Medulla oblongata (tissue), 1 donor: ENCODE data around the gene SCN4A.

Experiments
- DNase-seq: peaks from one replicate; pipeline ENCODE4 v3.0.0-alpha.2; 2015; ENCODE audit errors: extremely low spot score

The SCN4A gene

GRCh38 chr17:63955232-63955631 lies 17.5 kb downstream of the SCN4A start:
- DNase-seq: no peak

GRCh38 chr17:63954402-63955063 lies 18.2 kb downstream of the SCN4A start:
- no peak for DNase-seq

- DNase-seq: no peak
Observed at GRCh38 chr17:63950940-63951907, 21.5 kb downstream of the SCN4A start.

- no peak for DNase-seq
Observed at GRCh38 chr17:63949576-63950250, 23.0 kb downstream of the SCN4A start.

GRCh38 chr17:63948521-63948920 lies 24.2 kb downstream of the SCN4A start:
- no peak for DNase-seq

- DNase-seq: no peak
Observed at GRCh38 chr17:63947711-63948330, 24.9 kb downstream of the SCN4A start.

- DNase-seq: peak; percentile 43
Observed at GRCh38 chr17:63946440-63947363, 26.0 kb downstream of the SCN4A start.

- DNase-seq: no peak
Observed at GRCh38 chr17:63945784-63946439, 26.8 kb downstream of the SCN4A start.

GRCh38 chr17:63944736-63945499 lies 27.8 kb downstream of the SCN4A start:
- no peak for DNase-seq

- DNase-seq: no peak
Observed at GRCh38 chr17:63943745-63944144, 29.0 kb downstream of the SCN4A start.

GRCh38 chr17:63942309-63942985 lies 30.3 kb downstream of the SCN4A start:
- DNase-seq: no peak

- no peak for DNase-seq
Observed at GRCh38 chr17:63941751-63942150, 31.0 kb downstream of the SCN4A start.

- DNase-seq: no peak
Observed at GRCh38 chr17:63941162-63941561, 31.6 kb downstream of the SCN4A start.

GRCh38 chr17:63940584-63940983 lies 32.1 kb downstream of the SCN4A start:
- DNase-seq: no peak

GRCh38 chr17:63939884-63940283 lies 32.8 kb downstream of the SCN4A start:
- DNase-seq: no peak

- no peak for DNase-seq
Observed at GRCh38 chr17:63939401-63939800, 33.3 kb downstream of the SCN4A start.

- no peak for DNase-seq
Observed at GRCh38 chr17:63937920-63938319, 34.8 kb downstream of the SCN4A start.

GRCh38 chr17:63937319-63937718 lies 35.4 kb downstream of the SCN4A start:
- no peak for DNase-seq
